Upper lobe of left lung (tissue), 4 donors: ENCODE results near the gene NPIPB6.

ENCODE experiments used
- CTCF ChIP-seq, 6 experiments: fragments of 450-650 bp in 4 of 6; fragments of 200-600 bp in 2 of 6; sonication (generic) in 2 of 6; IDR thresholded peaks; one replicate each; pipeline ENCODE4 v1.5.1; 2016 to 2019; ENCODE audit warnings: antibody characterized with exemption in 6 of 6
- EP300 ChIP-seq, 4 donors: sonication (generic); formaldehyde crosslinking; IDR thresholded peaks; one replicate each; pipeline ENCODE4 v1.5.1; 2017; ENCODE audit warnings: antibody characterized with exemption in 4 of 4, control low read depth in 2 of 4
- POLR2A ChIP-seq, 4 donors: fragments of 450-650 bp; IDR thresholded peaks; one replicate each; pipeline ENCODE4 v1.5.1; 2016 to 2017; ENCODE audit warnings: antibody characterized with exemption in 4 of 4, mild to moderate bottlenecking in 2 of 4
- POLR2AphosphoS5 ChIP-seq, 2 donors: sonication (generic); formaldehyde crosslinking; IDR thresholded peaks; one replicate each; pipeline ENCODE4 v1.5.1; 2017; ENCODE audit warnings: antibody characterized with exemption in 2 of 2

GRCh38 chr16:28310796-28311195 is 52.5 kb downstream of the NPIPB6 start:
- TF ChIP-seq CTCF (IDR thresholded peaks at IDR 0.05) (no peak), POLR2A (IDR thresholded peaks at IDR 0.05) (no peak), POLR2AphosphoS5 (IDR thresholded peaks at IDR 0.05) (no peak), EP300 (IDR thresholded peaks at IDR 0.05) (no peak)
